ENCODE results near the gene NOX5.

Gene NOX5

GRCh38 chr15:69078638-69079037 is 64.1 kb downstream of the NOX5 start:
- no peak for DNase-seq (ENCODE audit: low read depth in 1 of 2, low spot score in 1 of 2)

- DNase-seq (ENCODE audit: low read depth in 1 of 2, low spot score in 1 of 2) = no peak
These were observed 66.1 kb downstream of the NOX5 start for GRCh38 chr15:69080295-69081248.

GRCh38 chr15:69081310-69082004 is 67.0 kb downstream of the NOX5 start:
- DNase-seq (ENCODE audit: low read depth in 1 of 2, low spot score in 1 of 2) = no peak

GRCh38 chr15:69082021-69082502 is 67.6 kb downstream of the NOX5 start:
- DNase-seq (ENCODE audit: low read depth in 1 of 2, low spot score in 1 of 2) = no peak

- DNase-seq (ENCODE audit: low read depth in 1 of 2, low spot score in 1 of 2) = no peak
These were observed 68.1 kb downstream of the NOX5 start for GRCh38 chr15:69082554-69082953.

GRCh38 chr15:69084404-69085030 is 70.0 kb downstream of the NOX5 start:
- DNase-seq (ENCODE audit: low read depth in 1 of 2, low spot score in 1 of 2) = no peak

- DNase-seq (ENCODE audit: low read depth in 1 of 2, low spot score in 1 of 2) = no peak
These were observed 71.0 kb downstream of the NOX5 start for GRCh38 chr15:69085325-69086081.

DNA sequence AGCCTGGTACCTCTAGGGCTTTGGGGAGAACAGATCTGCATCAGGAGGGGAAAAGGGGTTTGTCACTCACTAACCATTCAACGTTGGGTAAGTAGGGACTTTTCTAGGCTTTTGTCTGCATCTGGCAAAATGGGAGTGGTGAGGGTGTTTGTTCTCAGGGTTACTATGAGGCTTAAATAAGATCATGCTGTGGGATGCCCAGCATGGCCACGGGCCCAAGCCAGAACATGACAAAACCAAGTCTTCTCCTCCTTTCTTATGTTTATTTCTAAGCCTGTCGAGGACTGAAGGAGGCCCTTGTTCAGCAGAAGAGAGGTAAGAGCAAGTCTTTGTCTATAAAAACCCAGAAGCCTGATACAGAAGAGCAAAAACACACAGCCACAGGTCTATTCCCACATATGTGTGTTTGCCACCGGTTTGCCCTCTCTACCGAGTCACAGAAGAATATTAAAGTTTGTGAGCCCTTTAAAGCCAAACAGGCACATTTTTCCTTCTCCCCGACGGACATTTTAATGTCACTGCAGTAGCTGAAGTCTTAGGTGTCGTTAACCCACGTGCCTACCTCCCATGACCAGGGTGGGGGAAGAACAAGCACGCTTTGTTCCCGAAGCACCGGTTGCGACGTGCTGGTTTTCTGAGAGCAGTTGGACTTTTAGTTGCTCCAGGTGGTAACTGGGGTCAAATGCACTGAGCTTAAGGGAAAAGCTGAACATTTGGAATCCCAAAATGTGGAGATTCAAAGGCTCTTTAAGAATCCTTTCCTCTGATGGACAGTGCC is 72.1 kb downstream of the NOX5 start:
- no peak for DNase-seq (ENCODE audit: low read depth in 1 of 2, low spot score in 1 of 2)

GRCh38 chr15:69087366-69087976 is 73.0 kb downstream of the NOX5 start:
- no peak for DNase-seq (ENCODE audit: low read depth in 1 of 2, low spot score in 1 of 2)

DNA sequence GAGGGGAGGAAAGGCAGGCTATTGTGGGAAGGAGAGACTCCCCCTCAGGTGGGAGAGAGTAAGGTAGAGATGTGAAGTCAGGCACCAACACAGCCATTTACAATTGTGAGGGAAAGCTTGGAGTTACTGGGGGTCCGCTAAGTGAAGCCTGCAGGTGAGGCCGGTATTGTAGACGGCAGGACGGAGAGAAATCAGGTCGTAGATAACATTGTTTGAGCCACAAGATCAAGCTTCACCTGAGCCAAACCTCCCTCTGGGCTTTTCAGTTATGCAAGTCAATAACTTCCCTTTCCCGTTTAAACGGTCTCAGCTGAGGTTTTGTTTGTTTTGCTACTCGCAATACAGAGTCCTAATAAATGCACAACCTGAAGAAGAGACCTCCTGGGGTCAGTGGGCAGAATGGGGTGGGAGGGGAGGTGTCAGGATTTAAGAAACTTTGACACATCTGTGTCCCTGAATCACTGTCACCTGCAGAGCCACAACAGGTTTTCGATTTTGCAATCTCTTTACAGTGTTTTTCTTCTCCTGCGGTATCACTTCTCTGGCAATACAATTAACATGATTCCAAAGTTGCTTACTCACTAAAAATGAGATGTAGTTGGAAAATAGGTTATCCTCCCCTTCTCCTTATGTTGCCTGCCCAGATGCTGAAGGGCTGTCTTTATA is 73.9 kb downstream of the NOX5 start:
- no peak for DNase-seq (ENCODE audit: low read depth in 1 of 2, low spot score in 1 of 2)

- DNase-seq (ENCODE audit: low read depth in 1 of 2, low spot score in 1 of 2) = no peak
These were observed 74.8 kb downstream of the NOX5 start for GRCh38 chr15:69089258-69089657.

DNA sequence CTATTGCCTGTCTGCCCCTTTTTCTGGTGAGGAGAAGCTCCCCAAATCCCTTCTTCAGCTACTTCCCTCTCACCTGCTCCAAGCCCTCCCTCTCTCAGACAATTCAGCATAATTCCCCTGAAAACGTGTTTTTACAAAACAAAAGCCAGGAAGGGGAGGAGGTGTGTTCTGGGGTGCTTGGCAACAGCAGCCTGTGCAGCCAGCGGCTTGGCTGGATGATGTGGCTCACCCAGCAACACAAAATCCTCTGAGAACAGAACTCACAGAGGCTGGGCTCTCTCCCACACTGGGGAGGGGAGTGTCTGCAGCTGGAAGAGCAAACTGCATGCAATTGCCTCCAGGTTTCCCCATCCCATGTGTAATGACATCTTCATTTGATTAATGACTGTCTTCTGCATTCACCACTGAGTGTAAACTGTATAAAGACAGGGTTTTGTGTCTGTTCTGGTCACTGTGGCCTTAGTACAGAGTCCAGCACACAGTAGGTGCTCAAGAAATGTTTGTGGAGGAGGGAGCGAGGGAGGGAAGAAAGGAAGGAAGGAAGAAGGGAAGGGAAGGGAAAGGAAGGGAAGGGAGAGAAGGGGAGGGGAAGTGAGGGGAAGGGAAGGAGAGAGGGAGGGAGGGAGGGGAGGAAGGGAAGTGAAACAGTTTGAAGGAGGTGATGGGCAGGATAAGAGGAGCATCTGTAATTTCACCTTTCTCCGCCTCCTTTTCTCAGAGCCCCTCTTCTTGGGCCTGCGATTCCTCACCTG is 75.9 kb downstream of the NOX5 start:
- DNase-seq (ENCODE audit: low read depth in 1 of 2, low spot score in 1 of 2) = no peak

- DNase-seq (ENCODE audit: low read depth in 1 of 2, low spot score in 1 of 2) = no peak
These were observed 77.2 kb downstream of the NOX5 start for GRCh38 chr15:69091654-69092053.

DNA sequence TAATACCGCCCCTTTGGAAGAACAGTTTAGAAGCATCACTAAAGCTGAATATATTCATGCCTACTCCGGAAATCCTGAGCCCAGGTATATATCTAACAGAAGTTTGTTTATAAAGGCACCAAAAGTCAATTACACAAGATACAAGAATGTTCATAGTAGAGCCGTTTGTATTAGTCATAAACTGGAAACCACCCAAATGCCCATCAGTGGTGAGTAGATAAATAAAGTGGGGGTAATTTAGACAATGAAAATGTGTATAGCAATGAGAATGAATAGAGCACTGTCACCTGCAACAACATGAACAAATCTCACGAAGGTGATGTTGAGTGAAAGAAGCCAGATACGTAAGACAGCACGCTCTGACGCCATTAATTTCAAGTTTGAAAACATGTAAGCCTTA is 77.7 kb downstream of the NOX5 start:
- no peak for DNase-seq (ENCODE audit: low read depth in 1 of 2, low spot score in 1 of 2)

- DNase-seq (ENCODE audit: low read depth in 1 of 2, low spot score in 1 of 2) = no peak
These were observed 78.6 kb downstream of the NOX5 start for GRCh38 chr15:69093127-69093526.

DNA sequence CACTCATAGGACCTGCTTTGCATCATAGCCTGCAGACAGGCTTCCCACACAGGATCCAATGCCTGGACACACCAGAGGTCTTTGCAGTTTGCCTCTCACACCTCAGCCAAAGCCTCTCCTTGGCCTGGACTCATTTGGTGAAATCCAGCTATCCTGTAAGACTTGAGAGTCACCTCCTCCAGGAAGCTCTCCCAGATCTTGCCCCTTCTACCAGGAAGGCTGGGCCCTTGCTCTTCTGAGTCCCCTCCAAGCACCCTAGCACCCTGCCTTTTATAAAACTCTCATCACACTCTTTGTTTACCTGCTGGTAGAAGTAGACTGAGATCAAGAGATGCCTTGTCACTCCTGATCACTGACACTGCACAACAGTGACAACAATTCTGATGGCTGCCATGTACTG is 79.1 kb downstream of the NOX5 start:
- DNase-seq (ENCODE audit: low read depth in 1 of 2, low spot score in 1 of 2) = no peak

GRCh38 chr15:69094124-69094921 is 79.8 kb downstream of the NOX5 start:
- DNase-seq (ENCODE audit: low read depth in 1 of 2, low spot score in 1 of 2) = no peak

DNA sequence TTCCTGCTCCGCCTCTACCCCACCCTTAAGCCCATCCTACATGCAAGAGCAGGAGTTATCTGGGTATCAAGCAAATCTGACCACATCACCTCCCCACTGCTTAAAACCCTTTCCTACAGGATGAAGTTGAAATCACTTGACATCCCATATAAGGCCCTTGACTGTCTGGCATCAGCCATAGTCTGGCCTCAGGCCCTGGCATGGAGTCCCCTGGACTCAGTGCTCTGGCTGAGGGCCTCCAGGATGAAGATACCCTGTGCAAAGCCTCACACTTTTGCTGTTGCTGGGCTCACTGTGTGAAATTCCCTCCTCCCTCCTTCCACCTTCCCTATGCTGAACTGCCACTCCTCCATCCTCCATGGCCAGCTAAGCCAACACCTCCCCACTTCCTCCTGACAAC is 80.8 kb downstream of the NOX5 start:
- DNase-seq (ENCODE audit: low read depth in 1 of 2, low spot score in 1 of 2) = no peak
